SK-N-DZ (cell line): ENCODE measurements around the gene HENMT1.
"Not testable (repeated sequence)": the region's sequence is repeated elsewhere in the genome, so short reads cannot be mapped to it uniquely, and the experiment has no call there.

Experiments used
- DNase-seq: peaks from one replicate; pipeline ENCODE4 v3.0.0-alpha.2; 2015; ENCODE audit warnings: low spot score

The HENMT1 gene

GRCh38 chr1:108671143-108671542, 10.2 kb upstream of the HENMT1 start:
- DNase-seq: no peak

GRCh38 chr1:108670131-108670773, 9.4 kb upstream of the HENMT1 start:
- no peak for DNase-seq

GRCh38 chr1:108669679-108670078, 8.8 kb upstream of the HENMT1 start:
- no peak for DNase-seq

- DNase-seq: no peak
These were observed 7.9 kb upstream of the HENMT1 start for GRCh38 chr1:108668777-108669176.

GRCh38 chr1:108667422-108667821, 6.5 kb upstream of the HENMT1 start:
- DNase-seq: not testable (repeated sequence)

- no peak for DNase-seq
These were observed 4.9 kb upstream of the HENMT1 start for GRCh38 chr1:108665771-108666170.

- DNase-seq: no peak
These were observed 4.2 kb upstream of the HENMT1 start for GRCh38 chr1:108665067-108665466.

- DNase-seq: no peak
These were observed 3.6 kb upstream of the HENMT1 start for GRCh38 chr1:108664481-108664880.

GRCh38 chr1:108663074-108663473, 2.2 kb upstream of the HENMT1 start:
- no peak for DNase-seq

- DNase-seq: no peak
These were observed 3.4 kb downstream of the HENMT1 start for GRCh38 chr1:108657356-108658080.

- DNase-seq: no peak
These were observed 7.3 kb downstream of the HENMT1 start for GRCh38 chr1:108653431-108654105.

- DNase-seq: no peak
These were observed 14.1 kb downstream of the HENMT1 start for GRCh38 chr1:108646648-108647269.

GRCh38 chr1:108646265-108646647, 14.6 kb downstream of the HENMT1 start:
- no peak for DNase-seq

- no peak for DNase-seq
These were observed 15.2 kb downstream of the HENMT1 start for GRCh38 chr1:108645564-108646184.

GRCh38 chr1:108644984-108645383, 15.9 kb downstream of the HENMT1 start:
- no peak for DNase-seq

GRCh38 chr1:108643492-108644335, 17.2 kb downstream of the HENMT1 start:
- peak; percentile 66 for DNase-seq

GRCh38 chr1:108640863-108641262, 20.0 kb downstream of the HENMT1 start:
- not testable (repeated sequence) for DNase-seq

- no peak for DNase-seq
These were observed 20.9 kb downstream of the HENMT1 start for GRCh38 chr1:108639899-108640560.

- no peak for DNase-seq
These were observed 24.0 kb downstream of the HENMT1 start for GRCh38 chr1:108636876-108637275.

GRCh38 chr1:108634521-108634920, 26.4 kb downstream of the HENMT1 start:
- no peak for DNase-seq
